ENCODE measurements around the gene NFE2L2.

The NFE2L2 gene

GRCh38 chr2:177243073-177243472 lies 21.5 kb downstream of the NFE2L2 start:
- TF ChIP-seq ZNF8 (CRISPR knock-in tag; IDR thresholded peaks at IDR 0.05) (no peak), CREB5 (CRISPR knock-in tag; IDR thresholded peaks at IDR 0.05; ENCODE audit: low read depth) (no peak), PPARA (CRISPR knock-in tag; IDR thresholded peaks at IDR 0.05; ENCODE audit: borderline replicate concordance) (no peak), ZFP3 (CRISPR knock-in tag; IDR thresholded peaks at IDR 0.05) (no peak), ESRRG (CRISPR knock-in tag; IDR thresholded peaks at IDR 0.05) (no peak), BACH2 (CRISPR knock-in tag; IDR thresholded peaks at IDR 0.05; ENCODE audit: borderline replicate concordance) (no peak), ZFP30 (CRISPR knock-in tag; IDR thresholded peaks at IDR 0.05) (no peak), ZNF70 (CRISPR knock-in tag; IDR thresholded peaks at IDR 0.05) (no peak), ARNTL (CRISPR knock-in tag; IDR thresholded peaks at IDR 0.05; ENCODE audit: borderline replicate concordance, low read depth) (no peak), TOX (CRISPR knock-in tag; IDR thresholded peaks at IDR 0.05; ENCODE audit: borderline replicate concordance) (no peak), ISL1 (CRISPR knock-in tag; IDR thresholded peaks at IDR 0.05) (no peak), SNAI2 (CRISPR knock-in tag; IDR thresholded peaks at IDR 0.05) (no peak), GLIS3 (CRISPR knock-in tag; IDR thresholded peaks at IDR 0.05) (no peak), CSRNP3 (CRISPR knock-in tag; IDR thresholded peaks at IDR 0.05) (no peak)
- TF ChIP-seq, protein P1, sequence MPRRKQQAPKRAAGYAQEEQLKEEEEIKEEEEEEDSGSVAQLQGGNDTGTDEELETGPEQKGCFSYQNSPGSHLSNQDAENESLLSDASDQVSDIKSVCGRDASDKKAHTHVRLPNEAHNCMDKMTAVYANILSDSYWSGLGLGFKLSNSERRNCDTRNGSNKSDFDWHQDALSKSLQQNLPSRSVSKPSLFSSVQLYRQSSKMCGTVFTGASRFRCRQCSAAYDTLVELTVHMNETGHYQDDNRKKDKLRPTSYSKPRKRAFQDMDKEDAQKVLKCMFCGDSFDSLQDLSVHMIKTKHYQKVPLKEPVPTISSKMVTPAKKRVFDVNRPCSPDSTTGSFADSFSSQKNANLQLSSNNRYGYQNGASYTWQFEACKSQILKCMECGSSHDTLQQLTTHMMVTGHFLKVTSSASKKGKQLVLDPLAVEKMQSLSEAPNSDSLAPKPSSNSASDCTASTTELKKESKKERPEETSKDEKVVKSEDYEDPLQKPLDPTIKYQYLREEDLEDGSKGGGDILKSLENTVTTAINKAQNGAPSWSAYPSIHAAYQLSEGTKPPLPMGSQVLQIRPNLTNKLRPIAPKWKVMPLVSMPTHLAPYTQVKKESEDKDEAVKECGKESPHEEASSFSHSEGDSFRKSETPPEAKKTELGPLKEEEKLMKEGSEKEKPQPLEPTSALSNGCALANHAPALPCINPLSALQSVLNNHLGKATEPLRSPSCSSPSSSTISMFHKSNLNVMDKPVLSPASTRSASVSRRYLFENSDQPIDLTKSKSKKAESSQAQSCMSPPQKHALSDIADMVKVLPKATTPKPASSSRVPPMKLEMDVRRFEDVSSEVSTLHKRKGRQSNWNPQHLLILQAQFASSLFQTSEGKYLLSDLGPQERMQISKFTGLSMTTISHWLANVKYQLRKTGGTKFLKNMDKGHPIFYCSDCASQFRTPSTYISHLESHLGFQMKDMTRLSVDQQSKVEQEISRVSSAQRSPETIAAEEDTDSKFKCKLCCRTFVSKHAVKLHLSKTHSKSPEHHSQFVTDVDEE (CRISPR knock-in tag; IDR thresholded peaks at IDR 0.05): no peak
- ATAC-seq: no peak

DNA sequence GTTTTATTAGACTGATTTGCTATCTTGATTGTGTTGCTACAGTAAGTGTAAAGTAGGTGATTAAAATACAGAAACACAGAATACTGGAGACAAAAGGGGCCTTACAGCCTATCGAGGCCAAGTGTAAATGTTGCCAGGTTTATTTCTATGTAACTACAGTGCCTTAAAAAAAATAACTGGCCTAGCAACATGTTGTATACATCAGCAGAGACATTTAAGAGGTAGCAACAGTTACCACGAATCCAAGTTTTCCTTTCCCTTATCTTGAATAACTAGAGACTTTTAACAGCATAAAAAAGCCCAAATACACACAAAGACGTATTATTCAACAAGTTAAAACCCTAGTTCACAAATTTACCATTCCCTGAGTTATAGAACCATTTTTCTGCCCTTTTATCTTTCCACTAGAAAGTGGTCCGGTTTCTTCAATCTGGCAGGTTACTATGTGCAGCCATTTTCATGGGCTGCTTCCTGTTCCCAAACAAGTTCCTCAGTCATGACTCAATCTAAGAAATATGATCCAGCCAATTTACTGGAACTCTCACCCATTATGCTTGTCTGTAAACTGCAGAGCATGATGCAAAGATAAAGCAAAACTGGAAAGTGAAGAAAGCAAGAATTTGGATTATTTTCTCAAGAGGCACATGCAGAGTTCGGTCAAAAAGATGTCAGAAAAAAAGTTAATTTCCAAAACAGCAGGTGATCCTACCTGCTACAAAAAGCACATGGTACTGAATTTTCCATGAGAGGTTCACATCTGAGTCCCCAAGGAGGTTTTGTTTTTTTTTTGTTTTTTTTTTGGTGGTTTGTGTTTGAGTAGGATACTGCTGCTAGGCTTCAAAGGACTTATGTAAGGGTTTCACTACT lies 22.2 kb downstream of the NFE2L2 start:
- TF ChIP-seq BACH2 (CRISPR knock-in tag; IDR thresholded peaks at IDR 0.05; ENCODE audit: borderline replicate concordance) (no peak), ZNF8 (CRISPR knock-in tag; IDR thresholded peaks at IDR 0.05) (no peak), ZNF70 (CRISPR knock-in tag; IDR thresholded peaks at IDR 0.05) (no peak), CREB5 (CRISPR knock-in tag; IDR thresholded peaks at IDR 0.05; ENCODE audit: low read depth) (peak; percentile 29; the same call in 1 of the 2 replicates), CSRNP3 (CRISPR knock-in tag; IDR thresholded peaks at IDR 0.05) (no peak), ARNTL (CRISPR knock-in tag; IDR thresholded peaks at IDR 0.05; ENCODE audit: borderline replicate concordance, low read depth) (no peak), TOX (CRISPR knock-in tag; IDR thresholded peaks at IDR 0.05; ENCODE audit: borderline replicate concordance) (no peak), ISL1 (CRISPR knock-in tag; IDR thresholded peaks at IDR 0.05) (peak; percentile 81), ZC3H10 (CRISPR knock-in tag; IDR thresholded peaks at IDR 0.05) (peak; percentile 78; the same call in 1 of the 2 replicates), SNAI2 (CRISPR knock-in tag; IDR thresholded peaks at IDR 0.05) (peak; percentile 81; the same call in 1 of the 2 replicates), GLIS3 (CRISPR knock-in tag; IDR thresholded peaks at IDR 0.05) (no peak), ZFP3 (CRISPR knock-in tag; IDR thresholded peaks at IDR 0.05) (no peak), ZFP30 (CRISPR knock-in tag; IDR thresholded peaks at IDR 0.05) (no peak)
- TF ChIP-seq, protein P2, sequence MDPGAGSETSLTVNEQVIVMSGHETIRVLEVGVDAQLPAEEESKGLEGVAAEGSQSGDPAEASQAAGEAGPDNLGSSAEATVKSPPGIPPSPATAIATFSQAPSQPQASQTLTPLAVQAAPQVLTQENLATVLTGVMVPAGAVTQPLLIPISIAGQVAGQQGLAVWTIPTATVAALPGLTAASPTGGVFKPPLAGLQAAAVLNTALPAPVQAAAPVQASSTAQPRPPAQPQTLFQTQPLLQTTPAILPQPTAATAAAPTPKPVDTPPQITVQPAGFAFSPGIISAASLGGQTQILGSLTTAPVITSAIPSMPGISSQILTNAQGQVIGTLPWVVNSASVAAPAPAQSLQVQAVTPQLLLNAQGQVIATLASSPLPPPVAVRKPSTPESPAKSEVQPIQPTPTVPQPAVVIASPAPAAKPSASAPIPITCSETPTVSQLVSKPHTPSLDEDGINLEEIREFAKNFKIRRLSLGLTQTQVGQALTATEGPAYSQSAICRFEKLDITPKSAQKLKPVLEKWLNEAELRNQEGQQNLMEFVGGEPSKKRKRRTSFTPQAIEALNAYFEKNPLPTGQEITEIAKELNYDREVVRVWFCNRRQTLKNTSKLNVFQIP (CRISPR knock-in tag; IDR thresholded peaks at IDR 0.05; ENCODE audit: borderline replicate concordance, low read depth): 0 out of 2 replicates have a peak, but pooled peaks have one; percentile 77
- ATAC-seq: peak; percentile 89

Data from SK-N-SH treated with all-trans-retinoic acid at 6 μM for 48 hours (cell line).